Esophagus muscularis mucosa (tissue), 4 donors: ENCODE results near the gene FGFRL1. TPM values are rescaled to one million over a fixed set of nuclear protein-coding genes. Genes with fewer than 3 reads are reported as not detected.

Experiments
- DNase-seq: peaks from one replicate; pipeline ENCODE4 v3.0.0-alpha.2; 2017; ENCODE audit errors: extremely low spot score
- H3K27ac ChIP-seq, 4 donors: fragments of 200-600 bp; sonication (generic); replicated peaks in 1 of 4; 1 replicate in 3 of 4; 2 replicates in 1 of 4; pipeline ENCODE4 v1.5.1; 2016 to 2019; ENCODE audit warnings: mild to moderate bottlenecking in 1 of 4
- H3K27me3 ChIP-seq, 4 donors: fragments of 200-600 bp; sonication (generic); one replicate each; pipeline versions ENCODE4 v1.5.1 to v1.6.0; 2016 to 2019
- H3K36me3 ChIP-seq, 4 donors: fragments of 200-600 bp; sonication (generic); one replicate each; pipeline ENCODE4 v1.5.1; 2016 to 2019
- H3K4me1 ChIP-seq, 4 donors: fragments of 200-600 bp; sonication (generic); one replicate each; pipeline ENCODE4 v1.5.1; 2016 to 2019
- H3K4me3 ChIP-seq, 4 donors: fragments of 200-600 bp; sonication (generic); 1 replicate in 2 of 4; 2 replicates in 2 of 4; pipeline ENCODE4 v1.5.1; 2016 to 2019; ENCODE audit warnings: mild to moderate bottlenecking in 4 of 4, moderate library complexity in 1 of 4
- H3K9me3 ChIP-seq, 4 donors: fragments of 200-600 bp; sonication (generic); 1 replicate in 3 of 4; 2 replicates in 1 of 4; pipeline ENCODE4 v1.5.1; 2016 to 2019
- CTCF ChIP-seq, 3 experiments: fragments of 200-600 bp in 2 of 3; fragments of 450-650 bp in 1 of 3; sonication (generic) in 2 of 3; IDR thresholded peaks; one replicate each; pipeline ENCODE4 v1.5.1; 2017 to 2019; ENCODE audit warnings: antibody characterized with exemption in 3 of 3, mild to moderate bottlenecking in 2 of 3, moderate library complexity in 1 of 3
- EP300 ChIP-seq: sonication (generic); formaldehyde crosslinking; IDR thresholded peaks from one replicate; pipeline ENCODE4 v1.6.1; 2017; ENCODE audit warnings: antibody characterized with exemption
- POLR2A ChIP-seq: fragments of 450-650 bp; IDR thresholded peaks from one replicate; pipeline ENCODE4 v1.6.1; 2017; ENCODE audit warnings: antibody characterized with exemption, moderate library complexity, mild to moderate bottlenecking, low read depth
- POLR2AphosphoS5 ChIP-seq, 2 donors: sonication (generic); formaldehyde crosslinking; IDR thresholded peaks; one replicate each; pipeline ENCODE4 v1.6.1; 2017; ENCODE audit warnings: antibody characterized with exemption in 2 of 2
- WGBS: methylation state at CpG from one replicate; pipeline ENCODE4 v1.1.5; 2018; 5-methylcytosine and 5-hydroxymethylcytosine counted together
- intact Hi-C: fragments of 100-400 bp; cut with DNase I; formaldehyde crosslinking; loops from one replicate; pipeline ENCODE4 v1.15.1; 2023
- total RNA-seq, 4 donors: library from RNA; depleted of rRNA; stranded (reverse); fragments of >200 nt; gene quantifications; one replicate each; pipeline versions ENCODE4 v1.1.0 to v1.2.1, GENCODE V29; 2016

The FGFRL1 gene
- total RNA-seq, 4 donors from 2014 or later: 22.0 to 54.2 (median 32.5) TPM

GRCh38 chr4:1027219-1027914, 15.9 kb downstream of the FGFRL1 start:
- Histone ChIP-seq H3K4me3 (no peak overlapping the region), H3K9me3 (no peaks in the 10 kb centered on the region), H3K4me1 (no peaks in the 10 kb centered on the region), H3K27ac (no peak overlapping the region), H3K36me3 (peaks cover 0 to 36% (median 17%) of the 10 kb centered on the region in 4 donors), H3K27me3 (peaks cover 0 to 44% (median 3%) of the 10 kb centered on the region in 4 donors)
- intact Hi-C loops: no loop called here
- WGBS: 80% methylated on average over 16 of the region's 26 CpGs
- DNase-seq: no peak
- TF ChIP-seq EP300 (no peak), CTCF (IDR thresholded peaks at IDR 0.05) (no peak)

GRCh38 chr4:1027915-1028238, 16.5 kb downstream of the FGFRL1 start:
- no peak for DNase-seq
- TF ChIP-seq CTCF (IDR thresholded peaks at IDR 0.05): no peak
- no peak for TF ChIP-seq POLR2A
- TF ChIP-seq POLR2AphosphoS5 (IDR thresholded peaks at IDR 0.05): no peak
- no peak for TF ChIP-seq EP300
- no peak overlapping the region for H3K27ac ChIP-seq
- H3K36me3 ChIP-seq: peaks cover 0 to 33% (median 17%) of the 10 kb centered on the region in 4 donors
- H3K9me3 ChIP-seq: no peaks in the 10 kb centered on the region
- no peaks in the 10 kb centered on the region for H3K4me1 ChIP-seq
- intact Hi-C loops: no loop called here
- peaks cover 0 to 49% (median 3%) of the 10 kb centered on the region in 4 donors for H3K27me3 ChIP-seq
- no peak overlapping the region for H3K4me3 ChIP-seq
- no CpG with 5 or more reads among the region's 9 CpGs for WGBS

- Histone ChIP-seq H3K27ac (no peak overlapping the region), H3K27me3 (peaks cover 0 to 57% (median 3%) of the 10 kb centered on the region in 4 donors), H3K9me3 (no peaks in the 10 kb centered on the region), H3K4me3 (no peak overlapping the region), H3K4me1 (peaks cover 0 to 7% (median 6%) of the 10 kb centered on the region in 4 donors), H3K36me3 (peaks cover 0 to 25% (median 16%) of the 10 kb centered on the region in 4 donors)
- TF ChIP-seq CTCF (IDR thresholded peaks at IDR 0.05) (no peak), POLR2AphosphoS5 (IDR thresholded peaks at IDR 0.05) (no peak), POLR2A (no peak), EP300 (no peak)
- WGBS: 76% methylated on average over 20 of the region's 36 CpGs
- DNase-seq: no peak
- intact Hi-C loops: no loop called here
Measured at GRCh38 chr4:1028574-1029220, 17.3 kb downstream of the FGFRL1 start.

- Histone ChIP-seq H3K9me3 (no peaks in the 10 kb centered on the region), H3K4me1 (peaks cover 0 to 15% (median 14%) of the 10 kb centered on the region in 4 donors), H3K4me3 (no peak overlapping the region), H3K36me3 (peaks cover 0 to 16% (median 12%) of the 10 kb centered on the region in 4 donors), H3K27ac (no peak overlapping the region), H3K27me3 (peaks cover 0 to 59% (median 3%) of the 10 kb centered on the region in 4 donors)
- 80% methylated on average over 8 of the region's 17 CpGs for WGBS
- TF ChIP-seq EP300 (no peak), POLR2AphosphoS5 (IDR thresholded peaks at IDR 0.05) (no peak), CTCF (IDR thresholded peaks at IDR 0.05) (no peak), POLR2A (no peak)
- DNase-seq: no peak
- intact Hi-C loops: no loop called here
Measured at GRCh38 chr4:1029529-1029928, 18.1 kb downstream of the FGFRL1 start.
